Hepatic stellate cell (primary cell): ENCODE results near the gene LANCL3.
"Not testable (repeated sequence)": the region's sequence is repeated elsewhere in the genome, so short reads cannot be mapped to it uniquely, and the experiment has no call there.

Source experiments
- DNase-seq: peaks from one replicate; pipeline ENCODE4 v3.0.0; 2011; ENCODE audit warnings: low spot score

Gene LANCL3

GRCh38 chrX:37613933-37614332, 42.5 kb downstream of the LANCL3 start:
- no peak for DNase-seq

GRCh38 chrX:37627602-37628001, 56.1 kb downstream of the LANCL3 start:
- no peak for DNase-seq

- DNase-seq, result no peak
Observed at GRCh38 chrX:37638047-37638446, 66.6 kb downstream of the LANCL3 start.

GRCh38 chrX:37640142-37640541, 68.7 kb downstream of the LANCL3 start:
- DNase-seq, result no peak

GRCh38 chrX:37641859-37642258, 70.4 kb downstream of the LANCL3 start:
- no peak for DNase-seq

- no peak for DNase-seq
Observed at GRCh38 chrX:37644381-37645305, 73.2 kb downstream of the LANCL3 start.

- DNase-seq, result no peak
Observed at GRCh38 chrX:37646254-37646653, 74.8 kb downstream of the LANCL3 start.

GRCh38 chrX:37650879-37651278, 79.4 kb downstream of the LANCL3 start:
- DNase-seq, result not testable (repeated sequence)

GRCh38 chrX:37651921-37652452, 80.5 kb downstream of the LANCL3 start:
- no peak for DNase-seq

- no peak for DNase-seq
Observed at GRCh38 chrX:37652589-37653231, 81.2 kb downstream of the LANCL3 start.

GRCh38 chrX:37653397-37654085, 82.1 kb downstream of the LANCL3 start:
- DNase-seq, result no peak

GRCh38 chrX:37658343-37659030, 87.0 kb downstream of the LANCL3 start:
- no peak for DNase-seq

- no peak for DNase-seq
Observed at GRCh38 chrX:37659047-37659446, 87.6 kb downstream of the LANCL3 start.

- DNase-seq, result no peak
Observed at GRCh38 chrX:37662181-37662580, 90.7 kb downstream of the LANCL3 start.

GRCh38 chrX:37666516-37666915, 95.1 kb downstream of the LANCL3 start:
- DNase-seq, result no peak

- no peak for DNase-seq
Observed at GRCh38 chrX:37667141-37667540, 95.7 kb downstream of the LANCL3 start.

- DNase-seq, result no peak
Observed at GRCh38 chrX:37672563-37672962, 101.1 kb downstream of the LANCL3 start.

- DNase-seq, result no peak
Observed at GRCh38 chrX:37676811-37677210, 105.3 kb downstream of the LANCL3 start.

- DNase-seq, result no peak
Observed at GRCh38 chrX:37677243-37677642, 105.8 kb downstream of the LANCL3 start.

- no peak for DNase-seq
Observed at GRCh38 chrX:37677765-37678164, 106.3 kb downstream of the LANCL3 start.

GRCh38 chrX:37678574-37678973, 107.1 kb downstream of the LANCL3 start:
- no peak for DNase-seq

GRCh38 chrX:37679230-37679629, 107.8 kb downstream of the LANCL3 start:
- no peak for DNase-seq
